HCT116 (cell line): Measurements from ENCODE around the gene ASPHD2. TPM values are rescaled to one million over a fixed set of nuclear protein-coding genes. Genes with fewer than 3 reads are reported as not detected.
"Not testable (repeated sequence)": the region's sequence is repeated elsewhere in the genome, so short reads cannot be mapped to it uniquely, and the experiment has no call there.

ENCODE experiments used
- ATAC-seq: fragments of 200-7000 bp; cut with Tn5 transposase; 2 replicates; pipeline ENCODE4 v1.9.1; 2020; ENCODE audit warnings: mild to moderate bottlenecking, moderate library complexity
- BruUV-seq: library from RNA; stranded (reverse); fragments of 400-500 nt; replicated peaks from 2 replicates; lab custom pipeline; 2021; lab: Mats Ljungman, UMichigan
- CTCF ChIA-PET: fragments of 300-600 bp; sonication (Branson Sonifier 250); formaldehyde crosslinking; loops from one replicate; lab custom pipeline; 2021; ENCODE audit warnings: antibody characterized with exemption; lab: Charles Lee
- POLR2A ChIA-PET: fragments of 300-600, 350-600 bp; sonication (Branson Sonifier 250); formaldehyde crosslinking; loops from one replicate; lab custom pipeline; 2021; ENCODE audit warnings: antibody characterized with exemption; lab: Charles Lee
- RAD21 ChIA-PET, 2 experiments: fragments of 300-600 bp; sonication (Branson Sonifier 250); formaldehyde crosslinking; loops; one replicate each; lab custom pipeline; 2023; ENCODE audit warnings: low total read pairs in 2 of 2; ENCODE audit not compliant: uncharacterized antibody in 2 of 2, unreplicated experiment in 2 of 2, low non-redundant PET in 1 of 2; lab: Charles Lee
- DNase-seq: peaks from one replicate; pipeline ENCODE4 v3.0.0-alpha.2; 2010; ENCODE audit warnings: low read depth, low spot score
- H2AFZ ChIP-seq: fragments of 200-600 bp; shearing (Covaris generic), sonication (generic); 2 replicates; pipeline ENCODE4 v1.6.1; 2017; ENCODE audit warnings: low read depth, mixed run types, mixed read lengths, antibody characterized with exemption, low read length; ENCODE audit not compliant: poor library complexity, severe bottlenecking
- H3K27ac ChIP-seq: 2 replicates; pipeline ENCODE4 v1.5.1; 2012; ENCODE audit warnings: low read depth, low read length
- H3K27me3 ChIP-seq: fragments of 200-600 bp; sonication (generic); 2 replicates; pipeline ENCODE4 v1.6.1; 2016; ENCODE audit warnings: mixed run types, low read length, mixed read lengths; ENCODE audit not compliant: insufficient read depth
- H3K36me3 ChIP-seq, 2 experiments: fragments of 200-500 bp in 1 of 2; fragments of 200-600 bp in 1 of 2; sonication (Bioruptor generic) in 1 of 2; sonication (generic) in 1 of 2; 2 replicates each; pipeline versions ENCODE4 v1.5.1 to v1.6.1; 2014 to 2016; ENCODE audit warnings: low read length in 2 of 2, inconsistent platforms in 1 of 2, mixed read lengths in 1 of 2, mixed run types in 1 of 2; ENCODE audit not compliant: insufficient read depth in 2 of 2, control insufficient read depth in 1 of 2
- H3K4me1 ChIP-seq, 2 experiments: fragments of 200-600 bp in 1 of 2; sonication (generic) in 1 of 2; 2 replicates each; pipeline versions ENCODE4 v1.5.1 to v1.6.1; 2012 to 2017; ENCODE audit warnings: low read length in 2 of 2, inconsistent platforms in 1 of 2, mild to moderate bottlenecking in 1 of 2, mixed read lengths in 1 of 2, mixed run types in 1 of 2, moderate library complexity in 1 of 2; ENCODE audit not compliant: insufficient read depth in 2 of 2, control insufficient read depth in 1 of 2
- H3K4me2 ChIP-seq: fragments of 200-600 bp; sonication (generic); 2 replicates; pipeline ENCODE4 v1.6.1; 2017; ENCODE audit warnings: mixed run types, low read length, mixed read lengths
- H3K4me3 ChIP-seq, 2 experiments: fragments of 200-600 bp in 1 of 2; sonication (generic) in 1 of 2; replicated peaks in 1 of 2; 2 replicates each; pipeline ENCODE4 v1.5.1; 2011 to 2016; ENCODE audit warnings: low read length in 2 of 2, control low read depth in 1 of 2, low read depth in 1 of 2, mild to moderate bottlenecking in 1 of 2, mixed read lengths in 1 of 2, mixed run types in 1 of 2
- H3K79me2 ChIP-seq: fragments of 200-600 bp; sonication (generic); 2 replicates; pipeline ENCODE4 v1.6.1; 2017; ENCODE audit warnings: mild to moderate bottlenecking, mixed run types, low read length, moderate library complexity, mixed read lengths; ENCODE audit not compliant: insufficient read depth
- H3K9ac ChIP-seq: fragments of 200-600 bp; sonication (generic); 2 replicates; pipeline ENCODE4 v1.6.1; 2016; ENCODE audit warnings: low read length, mixed read lengths
- H3K9me2 ChIP-seq: fragments of 200-600 bp; sonication (generic), shearing (Covaris generic); 2 replicates; pipeline ENCODE4 v1.6.1; 2017; ENCODE audit warnings: mixed run types, mild to moderate bottlenecking, moderate library complexity; ENCODE audit not compliant: insufficient read depth
- H3K9me3 ChIP-seq, 2 experiments: fragments of 200-500 bp in 1 of 2; fragments of 200-600 bp in 1 of 2; sonication (Bioruptor generic) in 1 of 2; sonication (generic) in 1 of 2; 2 replicates each; pipeline ENCODE4 v1.6.1; 2014 to 2017; ENCODE audit warnings: low read length in 2 of 2, mixed read lengths in 2 of 2, inconsistent platforms in 1 of 2, low read depth in 1 of 2, mild to moderate bottlenecking in 1 of 2, mixed run types in 1 of 2, moderate library complexity in 1 of 2; ENCODE audit not compliant: control insufficient read depth in 1 of 2, insufficient read depth in 1 of 2
- H4K20me1 ChIP-seq: fragments of 200-600 bp; sonication (generic), shearing (Covaris generic); 2 replicates; pipeline ENCODE4 v1.6.1; 2017; ENCODE audit warnings: mixed run types, mild to moderate bottlenecking, moderate library complexity; ENCODE audit not compliant: insufficient read depth
- CBX3 ChIP-seq: IDR thresholded peaks from 2 replicates; pipeline ENCODE4 v1.6.1; 2012; ENCODE audit warnings: low read depth
- CTCF ChIP-seq, 3 experiments: fragments of 200-600 bp in 1 of 3; sonication (generic) in 1 of 3; IDR thresholded peaks in 2 of 3; conservative IDR thresholded peaks in 1 of 3; 2 replicates each; pipeline ENCODE4 v1.5.1; 2012 to 2017; ENCODE audit warnings: low read depth in 2 of 3, low read length in 2 of 3, antibody characterized with exemption in 1 of 3, borderline replicate concordance in 1 of 3, control low read depth in 1 of 3, mild to moderate bottlenecking in 1 of 3, mixed read lengths in 1 of 3, mixed run types in 1 of 3, moderate library complexity in 1 of 3; ENCODE audit not compliant: insufficient read depth in 1 of 3
- ELF1 ChIP-seq: IDR thresholded peaks from 2 replicates; pipeline ENCODE4 v1.6.1; 2012; ENCODE audit warnings: low read depth, borderline replicate concordance
- JUND ChIP-seq: IDR thresholded peaks from 2 replicates; pipeline ENCODE4 v1.6.1; 2012
- SP1 ChIP-seq: IDR thresholded peaks from 2 replicates; pipeline ENCODE4 v1.6.1; 2012; ENCODE audit warnings: low read depth
- ZBTB33 ChIP-seq: IDR thresholded peaks from 2 replicates; pipeline ENCODE4 v1.6.1; 2011; ENCODE audit warnings: mild to moderate bottlenecking, low read length, moderate library complexity; ENCODE audit not compliant: insufficient replicate concordance; ENCODE audit errors: extremely low read depth
- ZNF274 ChIP-seq: fragments of 200-500 bp; sonication (Bioruptor generic); IDR thresholded peaks from 2 replicates; pipeline ENCODE4 v1.6.1; 2014; ENCODE audit warnings: mild to moderate bottlenecking, low read depth, low read length, inconsistent platforms
- intact Hi-C: fragments of 100-400 bp; cut with micrococcal nuclease; formaldehyde crosslinking; loops from 2 replicates; pipeline ENCODE4 v1.10.0; 2022
- total RNA-seq: library from RNA; stranded (reverse); gene quantifications from one replicate; pipeline ENCODE4 v1.2.1, GENCODE V29; 2021; ENCODE audit not compliant: unreplicated experiment

ASPHD2 gene
- total RNA-seq, 1 experiment from 2014 or later: 4.1 TPM

GRCh38 chr22:26437694-26438392 lies 8.8 kb downstream of the ASPHD2 start:
- ChIA-PET CTCF (interaction anchor here (0.6 to 0.8 kb wide), 2 partner anchors 9 to 1635 kb away, joined by 3 read pairs; partner anchors contain the start of gene ASPHD2), RAD21 (no interaction called here), POLR2A (no interaction called here)
- no peak for ATAC-seq
- no peaks in the 10 kb centered on the region for H3K9me2 ChIP-seq
- no peaks in the 10 kb centered on the region for H3K79me2 ChIP-seq
- no peaks in the 10 kb centered on the region; a peak in 1 of 4 replicates for H3K4me1 ChIP-seq
- no peak overlapping the region for H3K9ac ChIP-seq
- no peak overlapping the region for H3K4me3 ChIP-seq
- TF ChIP-seq CTCF (IDR thresholded peaks at IDR 0.05 in 2 of 3, conservative IDR thresholded peaks at IDR 0.05 in 1 of 3; ENCODE audit: borderline replicate concordance in 1 of 3, insufficient read depth in 1 of 3, low read depth in 2 of 3, low read length in 2 of 3) (no peak), ZNF274 (no peak), ELF1 (no peak), CBX3 (no peak), JUND (no peak), SP1 (no peak), ZBTB33 (no peak)
- no peaks in the 10 kb centered on the region for H3K27me3 ChIP-seq
- H3K4me2 ChIP-seq: no peak overlapping the region
- DNase-seq: no peak
- H3K36me3 ChIP-seq: peaks cover 0 to 6% of the 10 kb centered on the region in 2 experiments; a peak in 1 of 4 replicates
- intact Hi-C loops: no loop called here
- H3K9me3 ChIP-seq: no peaks in the 10 kb centered on the region
- BruUV-seq: no TSS peak
- no peak overlapping the region for H2AFZ ChIP-seq
- H4K20me1 ChIP-seq: no peaks in the 10 kb centered on the region
- H3K27ac ChIP-seq: no peak overlapping the region

- CTCF ChIA-PET, H2AFZ ChIP-seq, ATAC-seq, H3K79me2 ChIP-seq, BruUV-seq, H3K27ac ChIP-seq, H3K27me3 ChIP-seq, H4K20me1 ChIP-seq, H3K4me2 ChIP-seq, H3K9me3 ChIP-seq, intact Hi-C loops, H3K9ac ChIP-seq, H3K4me1 ChIP-seq, H3K4me3 ChIP-seq, H3K9me2 ChIP-seq, DNase-seq, H3K36me3 ChIP-seq, RAD21 ChIA-PET, POLR2A ChIA-PET: not testable (repeated sequence)
Observed at GRCh38 chr22:26438776-26439175, 9.7 kb downstream of the ASPHD2 start.
